HG02678 (cell line): Measurements from ENCODE around the gene WDR90.
"Not testable (repeated sequence)": the region's sequence is repeated elsewhere in the genome, so short reads cannot be mapped to it uniquely, and the experiment has no call there.

Experiments
- ATAC-seq: cut with Tn5 transposase; IDR thresholded peaks from one replicate; pipeline ENCODE4 v1.9.1; 2021; ENCODE audit warnings: mild to moderate bottlenecking, moderate library complexity; ENCODE audit not compliant: unreplicated experiment

WDR90 gene

GRCh38 chr16:684961-685696, 36.0 kb downstream of the WDR90 start:
- no peak for ATAC-seq

- no peak for ATAC-seq
Measured at GRCh38 chr16:685967-686366, 36.8 kb downstream of the WDR90 start.

- ATAC-seq = no peak
Measured at GRCh38 chr16:686459-687260, 37.5 kb downstream of the WDR90 start.

GRCh38 chr16:687499-687898, 38.3 kb downstream of the WDR90 start:
- ATAC-seq = no peak

GRCh38 chr16:689175-689897, 40.2 kb downstream of the WDR90 start:
- ATAC-seq = no peak

- not testable (repeated sequence) for ATAC-seq
Measured at GRCh38 chr16:691242-691641, 42.1 kb downstream of the WDR90 start.

GRCh38 chr16:692356-693108, 43.4 kb downstream of the WDR90 start:
- ATAC-seq = no peak

GRCh38 chr16:693364-693763, 44.2 kb downstream of the WDR90 start:
- ATAC-seq = no peak

- no peak for ATAC-seq
Measured at GRCh38 chr16:693766-694165, 44.6 kb downstream of the WDR90 start.

GRCh38 chr16:694187-694862, 45.2 kb downstream of the WDR90 start:
- ATAC-seq = no peak

GRCh38 chr16:694863-695354, 45.7 kb downstream of the WDR90 start:
- no peak for ATAC-seq

- ATAC-seq = no peak
Measured at GRCh38 chr16:695355-696089, 46.4 kb downstream of the WDR90 start.

GRCh38 chr16:698911-699671, 49.9 kb downstream of the WDR90 start:
- no peak for ATAC-seq

- no peak for ATAC-seq
Measured at GRCh38 chr16:700684-701584, 51.8 kb downstream of the WDR90 start.

GRCh38 chr16:702341-702740, 53.2 kb downstream of the WDR90 start:
- no peak for ATAC-seq

GRCh38 chr16:703406-703805, 54.2 kb downstream of the WDR90 start:
- ATAC-seq = no peak

GRCh38 chr16:704047-704446, 54.9 kb downstream of the WDR90 start:
- ATAC-seq = no peak
